Activated T-helper 9 cell treated with anti-CD3 and anti-CD28 coated beads, Interleukin-2, amount 50 U/mL, for 16 hours (primary cell): Measurements from ENCODE around the gene TNFRSF1A.
"Not testable (repeated sequence)": the region's sequence is repeated elsewhere in the genome, so short reads cannot be mapped to it uniquely, and the experiment has no call there.

Experiments used
- DNase-seq: peaks from one replicate; pipeline ENCODE4 v3.0.0-alpha.2; 2020; ENCODE audit warnings: low read depth

Gene TNFRSF1A

DNA sequence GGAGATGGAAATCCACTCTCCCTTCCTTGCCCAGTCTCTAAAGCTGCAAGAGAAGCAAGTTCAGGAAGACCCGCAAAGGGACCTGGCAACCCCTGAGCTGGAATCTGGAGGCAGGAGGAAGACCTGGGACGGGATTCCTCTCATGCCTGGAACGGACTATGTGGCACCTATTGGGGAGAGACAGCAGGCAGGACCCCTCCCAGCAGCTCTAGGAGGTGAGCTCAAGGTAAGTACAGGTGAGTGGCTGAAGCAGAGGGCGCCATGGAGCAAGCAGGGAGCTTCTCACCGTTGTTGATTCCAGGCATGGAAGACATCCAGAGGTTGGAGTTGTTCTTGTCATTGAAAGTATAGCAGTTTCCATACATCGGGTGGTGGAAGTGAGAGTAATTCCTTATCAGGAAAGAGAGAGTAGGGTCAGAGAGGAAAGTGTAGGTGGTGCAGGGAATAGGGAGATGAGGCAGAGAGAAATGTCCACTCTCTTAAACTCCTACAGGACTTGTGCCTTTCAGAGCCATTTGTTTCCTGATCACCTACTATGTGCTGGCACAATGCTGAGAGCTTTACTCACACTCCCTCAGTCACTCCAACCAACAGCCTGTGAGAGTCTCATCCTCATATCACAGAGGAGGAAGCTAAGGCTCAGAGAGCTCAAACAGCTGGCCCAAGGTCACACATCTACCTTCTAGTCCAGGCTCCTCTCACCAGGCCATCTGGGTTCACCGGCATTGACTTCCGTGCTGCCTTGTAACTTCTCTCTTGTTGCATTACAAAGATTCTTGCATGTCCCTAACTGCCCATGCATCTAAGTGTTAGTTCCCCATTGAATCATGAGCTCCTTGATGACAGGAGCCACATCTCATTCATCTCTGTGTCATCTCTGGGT, 13.9 kb upstream of the TNFRSF1A start:
- no peak for DNase-seq

DNA sequence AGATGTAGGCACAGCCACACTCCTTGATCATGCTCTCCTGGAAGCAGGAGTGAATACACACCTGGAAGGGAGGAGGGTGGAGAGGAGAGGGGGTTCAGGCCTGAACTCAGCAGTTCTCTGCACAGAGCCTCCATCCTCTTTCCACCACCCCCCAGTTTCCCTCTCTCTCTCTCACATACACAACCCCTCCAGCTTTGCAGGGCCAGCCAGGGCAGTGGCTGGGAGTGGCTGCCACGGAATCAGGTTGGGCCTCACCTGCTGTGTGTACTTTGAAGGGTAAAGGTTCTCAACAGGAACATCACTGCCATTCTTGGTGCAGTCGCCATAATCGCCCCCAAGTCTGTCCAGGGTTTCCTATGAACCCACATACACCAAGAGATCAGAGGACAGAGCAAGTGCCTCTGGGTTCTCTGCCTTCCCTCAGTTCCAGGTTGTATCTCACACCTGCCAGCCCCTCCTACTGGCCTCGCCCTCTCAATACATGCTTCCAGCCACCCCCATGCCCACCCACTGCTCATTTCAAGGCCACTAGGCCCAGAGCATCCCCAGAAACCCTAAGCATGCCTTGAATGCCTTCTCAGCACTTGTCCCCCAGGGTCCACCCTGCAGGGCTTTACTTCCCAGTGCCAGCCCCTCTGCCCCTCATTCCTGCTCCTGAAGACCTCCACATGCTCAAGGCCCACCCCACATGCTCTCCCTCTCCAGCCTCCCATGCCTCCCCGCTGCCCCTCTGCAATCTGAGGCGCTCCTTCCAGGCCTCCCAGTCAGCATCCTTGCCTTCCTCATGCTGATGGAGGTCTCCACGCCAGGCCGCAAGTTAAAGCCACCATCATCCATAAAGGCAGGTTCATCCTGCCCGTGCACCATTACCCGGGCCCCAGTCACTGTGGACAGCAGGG, 12.9 kb upstream of the TNFRSF1A start:
- DNase-seq: no peak

DNA sequence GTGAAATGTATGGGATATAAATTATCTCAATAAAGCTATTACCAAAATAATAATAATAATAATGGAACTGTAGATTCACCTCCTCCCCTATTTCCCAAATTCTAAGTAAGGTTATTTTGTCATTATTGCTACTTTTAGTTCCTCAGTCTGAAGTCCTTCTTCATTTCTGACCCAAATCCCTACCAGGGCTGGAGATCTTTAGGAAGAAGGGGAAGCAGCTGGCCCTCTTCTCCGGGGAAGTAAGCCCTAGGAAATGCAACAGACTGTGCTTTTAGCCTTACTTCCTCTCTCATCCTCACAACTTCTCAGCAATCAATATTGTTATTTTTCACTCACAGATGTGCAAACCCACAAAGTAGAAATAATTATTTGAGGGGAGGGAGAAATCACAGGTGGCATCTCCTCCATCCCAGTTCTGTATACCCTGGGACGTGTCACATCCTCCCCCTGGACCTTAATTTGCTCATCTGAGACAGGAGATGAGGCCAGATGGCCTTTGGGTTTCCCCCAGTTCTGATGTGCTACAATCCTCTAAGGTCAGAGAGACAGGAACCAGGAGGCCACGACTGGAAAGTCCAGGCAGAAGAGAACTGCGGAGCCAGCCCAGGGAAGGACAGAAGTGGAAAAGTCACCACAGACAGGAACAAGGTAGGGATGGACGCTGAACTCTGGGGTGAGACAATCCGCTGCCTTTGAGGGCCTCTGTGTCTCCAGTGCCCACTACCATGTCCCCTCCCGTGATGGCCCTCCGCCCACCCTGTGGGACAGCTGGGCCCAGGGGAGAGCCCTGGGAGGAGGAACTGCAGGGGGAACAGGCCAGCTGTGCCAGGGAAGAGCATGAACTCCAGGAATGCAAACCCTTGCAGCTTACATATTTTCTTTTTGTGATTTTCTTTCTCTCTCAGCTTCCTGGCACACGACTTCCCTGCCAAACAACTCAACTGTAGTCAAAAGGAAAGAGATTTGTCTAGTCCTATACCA, 10.6 kb upstream of the TNFRSF1A start:
- DNase-seq: no peak

DNA sequence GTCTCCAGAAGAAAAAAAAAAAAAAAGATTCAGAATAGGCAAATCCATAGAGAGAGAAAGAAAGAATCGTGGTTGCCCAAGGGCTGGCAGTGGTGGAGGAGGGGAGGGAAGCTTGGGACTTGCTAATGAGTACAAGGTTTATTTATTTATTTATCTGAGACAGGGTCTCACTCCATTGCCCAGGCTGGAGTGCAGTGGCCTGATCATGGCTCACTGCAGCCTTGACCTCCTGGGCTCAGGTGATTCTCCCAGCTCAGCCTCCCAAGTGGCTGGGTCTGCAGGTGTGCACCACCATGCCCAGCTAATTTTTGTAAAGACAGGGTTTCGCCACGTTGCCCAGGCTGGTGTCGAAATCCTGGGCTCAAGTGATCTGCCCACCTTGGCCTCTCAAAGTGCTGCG, 9.7 kb upstream of the TNFRSF1A start:
- DNase-seq: no peak

DNA sequence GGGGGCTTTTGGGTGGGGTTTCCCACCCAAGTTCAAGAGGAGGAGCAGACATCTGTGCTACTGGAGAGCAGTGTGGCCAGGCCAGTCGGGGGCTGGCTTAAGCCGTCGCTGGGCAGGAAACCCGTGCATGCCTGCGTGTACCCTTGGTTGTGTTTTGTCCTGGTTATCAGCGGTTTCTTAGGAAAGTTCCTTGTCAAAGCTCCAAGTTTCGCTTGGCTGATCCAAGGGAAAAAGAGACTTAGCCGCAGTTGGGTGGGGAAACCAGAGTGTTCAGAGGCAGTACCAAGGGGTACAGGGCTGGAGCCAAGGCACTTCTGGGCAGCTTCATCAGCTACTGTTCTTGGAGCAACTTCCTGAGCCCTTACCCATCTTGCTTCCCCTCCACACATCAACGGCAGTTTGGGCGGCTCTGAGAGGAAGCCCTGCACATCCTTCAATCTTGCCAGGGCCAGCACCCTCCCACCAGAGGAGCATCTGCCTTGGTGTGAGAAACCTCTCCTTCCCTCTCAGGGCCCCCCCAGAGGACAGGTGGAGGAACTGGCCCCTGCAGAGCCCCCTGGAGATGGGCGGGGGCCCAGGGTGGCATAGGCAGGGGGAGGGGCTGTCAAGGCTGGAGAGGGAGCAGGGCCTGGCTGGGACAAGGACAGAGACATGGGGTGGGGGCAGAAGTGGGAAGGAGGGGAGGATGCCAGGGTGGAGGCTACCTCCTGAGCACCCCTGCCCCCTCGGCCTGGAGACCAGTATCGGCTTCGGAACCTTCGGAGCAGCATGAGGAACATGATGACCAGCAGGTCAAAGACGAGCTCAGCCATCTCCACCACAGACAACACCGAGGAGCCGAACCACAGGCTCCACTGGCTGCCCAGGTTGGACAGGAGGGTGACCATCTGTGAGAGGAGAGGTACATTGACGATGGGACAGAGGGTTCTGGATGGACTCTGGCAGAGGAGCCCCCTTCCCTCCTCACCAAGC, 5.8 kb upstream of the TNFRSF1A start:
- DNase-seq: no peak

DNA sequence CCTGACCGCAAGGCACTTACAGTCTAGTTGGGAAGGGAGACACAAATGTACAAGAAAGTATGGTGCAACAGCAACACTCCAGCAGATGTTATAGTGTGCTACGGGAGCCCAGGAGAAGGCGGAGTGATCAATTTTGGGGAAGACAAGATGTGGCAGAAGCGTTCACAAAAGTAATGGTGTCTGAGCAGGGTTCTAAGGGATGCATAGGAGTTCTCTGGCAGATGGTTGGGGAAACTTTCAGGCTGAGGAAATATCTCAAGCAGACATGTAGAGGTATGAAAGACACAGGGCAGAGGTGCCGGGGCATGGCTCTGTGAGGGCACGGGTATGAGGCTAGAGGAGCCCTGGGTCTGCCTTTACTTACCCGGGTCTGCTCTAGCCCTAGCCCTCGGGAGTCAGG, 5.1 kb upstream of the TNFRSF1A start:
- no peak for DNase-seq

DNA sequence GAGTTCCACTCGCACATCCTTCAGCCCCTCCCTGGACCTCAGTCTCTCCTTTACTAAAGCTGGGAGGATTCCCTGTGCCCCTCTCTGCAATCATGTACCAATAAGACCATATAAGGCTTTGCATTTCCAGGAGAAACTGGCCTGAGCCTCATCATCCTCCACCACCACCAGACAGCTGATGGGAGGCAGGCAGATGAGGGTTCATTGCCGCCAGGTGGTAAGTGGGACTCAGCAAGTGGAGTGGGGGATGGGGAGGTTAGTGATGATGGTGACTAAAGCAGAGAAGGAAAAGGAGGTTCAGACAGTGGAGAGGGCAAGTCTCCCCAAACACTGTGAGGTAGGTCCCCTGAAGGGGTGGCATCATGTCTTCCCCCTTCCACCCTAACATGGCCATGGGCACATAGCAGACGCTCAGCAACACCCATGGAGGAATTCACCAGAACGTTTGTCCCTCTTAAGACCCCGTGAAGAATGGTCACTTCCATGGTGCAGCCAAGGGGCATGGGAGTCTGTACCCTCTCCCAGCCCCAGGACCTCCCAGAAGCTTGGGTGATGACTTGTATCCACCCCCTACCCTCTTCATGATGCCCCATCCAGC, 4.5 kb upstream of the TNFRSF1A start:
- no peak for DNase-seq

DNA sequence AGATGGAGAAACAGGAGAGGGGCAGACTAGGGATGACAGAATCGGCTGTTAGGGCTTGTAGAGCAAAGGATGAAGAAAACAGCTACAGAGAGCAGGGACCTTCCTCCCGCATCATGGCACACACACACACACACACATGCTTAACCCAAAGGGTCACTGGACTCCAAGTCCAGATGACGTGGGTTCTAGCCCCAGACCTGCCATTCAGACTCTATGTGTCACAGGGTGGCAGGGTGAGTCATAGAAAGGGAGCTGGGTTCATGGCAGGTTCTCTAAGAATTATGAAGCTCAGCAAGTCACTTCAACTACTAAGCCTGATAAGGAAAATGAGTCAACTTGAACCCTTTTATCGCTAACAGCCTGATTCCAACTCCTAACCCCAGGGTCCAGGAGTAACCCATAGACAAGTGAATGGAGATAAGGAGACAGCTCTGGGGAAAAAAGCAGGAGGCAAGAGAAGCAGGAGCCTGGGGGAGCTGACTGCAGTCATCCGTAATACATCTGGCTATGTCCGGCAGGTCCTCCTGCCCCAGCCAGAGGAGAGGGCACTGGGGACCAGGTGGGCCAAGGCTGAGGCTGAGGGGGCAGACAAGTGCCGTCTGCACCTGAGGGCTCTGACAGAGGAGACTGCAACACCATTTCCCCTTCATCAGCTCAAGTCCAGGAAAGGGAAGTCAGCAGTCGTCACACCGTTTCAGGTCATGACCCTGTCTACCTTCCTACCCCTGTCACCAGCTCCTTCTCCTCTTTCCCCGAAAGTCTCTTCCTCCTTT, 3.6 kb upstream of the TNFRSF1A start:
- DNase-seq: no peak

DNA sequence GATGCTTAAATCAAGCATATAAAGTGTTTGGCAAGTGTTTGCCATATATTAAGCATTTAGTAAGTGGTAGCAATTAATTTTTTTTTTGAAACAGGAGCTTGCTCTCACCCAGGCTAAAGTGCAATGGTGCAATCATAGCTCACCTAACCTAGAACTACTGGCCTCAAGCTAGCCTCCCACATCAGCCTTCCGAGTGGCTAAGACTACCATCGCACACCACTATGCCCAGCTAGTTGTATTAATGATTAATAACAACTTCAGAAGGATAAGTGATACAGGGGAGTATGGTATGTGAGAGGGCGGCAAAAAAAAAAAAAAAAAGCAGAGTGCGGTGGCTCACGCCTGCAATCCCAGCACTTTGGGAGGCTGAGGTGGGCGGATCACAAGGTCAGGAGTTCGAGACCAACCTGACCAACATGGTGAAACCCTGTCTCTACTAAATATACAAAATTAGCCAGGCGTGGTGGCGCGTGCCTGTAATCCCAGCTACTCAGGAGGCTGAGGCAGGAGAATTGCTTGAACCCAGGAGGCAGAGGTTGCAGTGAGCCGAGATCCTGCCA, 2.3 kb upstream of the TNFRSF1A start:
- DNase-seq: not testable (repeated sequence)

DNA sequence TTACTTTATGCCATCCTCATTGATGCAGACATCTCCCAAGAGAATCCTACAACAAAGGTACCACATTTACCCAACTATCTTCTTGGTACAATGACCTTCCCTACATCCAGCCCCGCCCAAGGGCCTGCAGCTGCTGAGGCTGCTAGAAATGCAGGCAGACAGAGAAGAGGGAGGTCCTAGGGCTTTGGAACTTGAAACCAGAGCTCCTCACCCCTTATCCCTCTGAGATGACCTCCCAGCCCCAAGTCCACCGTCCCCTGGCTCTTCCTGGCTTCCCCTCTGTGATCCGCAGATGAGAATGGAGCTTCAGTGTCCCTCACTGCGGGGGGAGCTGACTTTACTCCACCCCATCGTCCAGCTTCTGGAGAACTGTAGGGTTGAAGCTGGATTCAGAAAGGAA, 1.6 kb upstream of the TNFRSF1A start:
- DNase-seq: no peak

DNA sequence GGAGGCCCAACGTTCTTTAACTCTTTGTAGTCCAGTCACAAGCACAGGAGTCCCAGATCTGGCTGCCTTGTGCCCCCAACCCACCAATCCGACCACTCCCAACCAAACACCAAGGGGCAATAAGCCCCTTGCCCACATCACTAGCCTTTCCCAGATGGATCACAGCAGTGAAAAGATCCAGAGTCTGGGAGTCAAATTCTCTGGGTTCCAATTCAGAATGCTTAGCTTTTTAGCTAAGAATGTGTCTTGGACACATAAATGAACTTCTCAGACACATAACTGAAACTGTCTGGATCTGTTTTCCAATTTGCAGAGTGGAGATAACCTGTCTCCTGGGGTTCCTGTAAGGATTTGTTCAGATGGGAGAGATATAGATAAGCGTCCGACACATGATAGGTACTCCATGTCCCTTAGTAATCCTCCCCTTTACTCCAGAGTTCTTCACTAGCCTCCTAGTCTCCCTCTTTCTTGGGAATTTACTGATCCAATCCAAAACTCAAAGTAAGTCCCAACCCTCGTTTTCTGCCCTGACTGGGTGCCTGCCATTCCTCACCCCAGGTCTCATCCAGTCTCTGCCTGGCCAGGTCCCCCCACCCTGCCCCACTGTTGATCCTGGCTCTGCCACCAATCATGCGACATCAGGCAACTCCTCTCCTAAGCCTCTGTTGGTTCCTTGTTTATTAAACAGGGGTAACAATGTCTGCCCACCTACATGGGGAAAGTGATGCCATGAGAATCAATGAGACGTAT, 439 bp upstream of the TNFRSF1A start:
- DNase-seq: no peak

DNA sequence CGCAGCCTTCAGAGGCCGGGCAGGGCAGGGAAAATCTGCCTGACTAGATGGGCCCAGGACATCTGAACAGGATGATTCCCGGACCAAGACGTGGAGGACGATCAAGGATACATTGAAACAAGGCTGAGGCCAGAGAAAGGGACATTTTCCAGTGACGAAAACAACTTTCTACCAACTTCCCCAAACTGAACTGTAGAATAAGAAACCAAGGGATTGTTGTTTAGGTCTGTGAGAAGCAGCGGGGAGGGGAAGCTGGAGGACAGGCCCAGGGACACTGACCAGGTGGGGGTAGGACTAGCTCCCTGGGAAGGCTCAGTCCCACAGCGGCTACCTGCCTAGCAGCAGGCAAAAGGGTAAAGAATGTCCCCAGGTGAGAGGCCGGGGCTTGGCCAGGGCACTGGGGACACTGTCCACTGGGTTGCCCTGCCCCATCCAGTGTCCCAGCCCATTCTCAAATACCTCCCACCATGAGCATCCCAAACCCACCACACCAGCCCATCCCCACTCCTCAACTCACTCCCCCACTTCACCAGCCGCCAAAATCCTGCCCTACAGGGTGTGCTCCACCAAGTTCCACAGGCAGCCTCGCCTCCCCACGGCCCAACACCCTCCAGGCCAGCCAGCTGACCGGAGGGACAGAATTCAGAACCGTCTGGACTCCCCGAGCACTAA, 995 bp downstream of the TNFRSF1A start:
- no peak for DNase-seq

DNA sequence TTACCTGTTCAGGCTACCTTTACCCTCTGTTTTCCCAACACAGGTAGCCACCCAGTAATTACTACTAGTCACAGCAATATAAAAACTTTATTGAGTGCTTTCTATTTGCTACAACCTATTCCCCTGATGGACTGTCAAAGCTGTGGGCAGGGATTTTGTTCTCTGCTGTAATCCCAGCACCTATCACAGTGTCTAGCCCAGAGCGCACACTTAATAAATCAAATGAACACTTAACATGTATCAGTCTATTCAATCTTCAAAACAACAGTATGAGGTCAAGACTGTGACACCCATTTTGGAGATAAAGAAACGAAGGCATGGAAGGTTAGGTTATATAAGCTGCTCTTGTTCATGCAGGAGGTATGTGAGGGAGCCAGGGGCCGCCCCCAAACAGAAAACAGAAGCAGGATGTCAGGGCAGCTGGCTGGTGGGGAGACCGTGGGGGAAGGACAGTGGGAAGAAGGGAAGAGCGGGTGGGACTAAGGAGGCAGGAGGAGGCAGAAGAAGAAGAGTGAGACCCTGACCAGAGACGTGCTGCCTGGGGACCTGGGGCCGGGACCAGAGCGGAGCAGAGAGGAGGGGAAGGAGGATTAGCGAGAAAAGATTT, 1.7 kb downstream of the TNFRSF1A start:
- no peak for DNase-seq

DNA sequence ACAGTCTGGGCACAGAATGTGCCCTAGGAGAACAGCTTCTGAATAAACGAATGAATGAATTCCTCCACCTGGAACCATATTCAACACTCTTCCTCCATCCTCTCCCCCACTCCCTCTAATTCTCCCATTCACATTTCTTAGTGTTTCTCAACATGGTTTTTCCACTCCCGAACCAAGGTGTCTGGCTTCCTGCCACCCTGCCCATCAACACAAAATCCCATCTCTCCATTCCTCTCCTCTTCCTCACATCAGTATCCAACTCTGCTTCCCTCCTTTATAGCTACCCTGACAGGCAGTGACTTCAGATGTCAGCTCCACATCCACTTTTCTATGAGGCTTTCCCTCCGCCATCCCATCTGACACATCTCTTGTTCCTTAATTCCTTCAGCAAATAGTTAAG, 2.9 kb downstream of the TNFRSF1A start:
- DNase-seq: no peak

DNA sequence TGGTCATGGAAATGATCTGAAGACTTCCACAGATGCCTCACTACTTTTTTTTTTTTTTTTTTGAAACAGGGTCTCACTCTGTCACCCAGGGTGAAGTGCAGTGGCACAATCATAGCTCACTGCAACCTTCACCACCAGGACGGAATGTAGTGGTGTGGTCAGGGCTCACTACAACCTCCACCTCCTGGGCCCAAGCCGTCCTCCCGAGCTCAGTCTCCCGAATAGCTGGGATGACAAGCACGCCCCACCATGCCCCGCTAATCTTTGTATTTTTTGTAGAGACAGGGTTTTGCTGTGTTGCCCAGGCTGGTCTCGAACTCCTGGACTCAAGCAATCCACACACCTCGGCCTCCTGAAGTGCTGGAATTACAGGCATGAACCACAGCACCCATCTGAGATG, 3.3 kb downstream of the TNFRSF1A start:
- not testable (repeated sequence) for DNase-seq

DNA sequence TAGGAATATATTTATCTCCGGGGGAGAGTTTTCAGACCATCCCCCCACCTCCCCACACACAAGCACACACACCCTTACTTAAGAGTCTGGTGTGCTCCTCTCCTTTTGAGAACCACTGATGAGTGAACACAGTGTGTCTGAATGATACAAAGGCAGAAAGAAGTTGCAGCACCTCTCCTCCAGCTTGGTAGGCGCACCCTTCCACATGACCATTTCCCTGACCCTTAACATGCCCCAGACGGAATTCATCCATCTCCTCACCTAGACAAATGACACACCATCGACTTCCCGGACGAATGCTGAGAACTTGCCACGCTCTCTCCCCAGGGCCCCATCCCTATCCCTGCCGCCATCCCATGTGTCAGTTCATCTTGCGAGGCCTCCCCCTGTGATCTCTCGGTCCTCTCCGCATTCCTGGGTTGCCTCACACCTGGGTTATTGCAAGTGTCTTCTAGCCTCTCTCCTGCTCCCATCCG, 3.9 kb downstream of the TNFRSF1A start:
- no peak for DNase-seq
